Measurements from ENCODE around the gene APBB2. TPM values are rescaled to one million over a fixed set of nuclear protein-coding genes. Genes with fewer than 3 reads are reported as not detected.

The APBB2 gene
- total RNA-seq, 1 experiment from 2014 or later = 3.7 TPM

DNA sequence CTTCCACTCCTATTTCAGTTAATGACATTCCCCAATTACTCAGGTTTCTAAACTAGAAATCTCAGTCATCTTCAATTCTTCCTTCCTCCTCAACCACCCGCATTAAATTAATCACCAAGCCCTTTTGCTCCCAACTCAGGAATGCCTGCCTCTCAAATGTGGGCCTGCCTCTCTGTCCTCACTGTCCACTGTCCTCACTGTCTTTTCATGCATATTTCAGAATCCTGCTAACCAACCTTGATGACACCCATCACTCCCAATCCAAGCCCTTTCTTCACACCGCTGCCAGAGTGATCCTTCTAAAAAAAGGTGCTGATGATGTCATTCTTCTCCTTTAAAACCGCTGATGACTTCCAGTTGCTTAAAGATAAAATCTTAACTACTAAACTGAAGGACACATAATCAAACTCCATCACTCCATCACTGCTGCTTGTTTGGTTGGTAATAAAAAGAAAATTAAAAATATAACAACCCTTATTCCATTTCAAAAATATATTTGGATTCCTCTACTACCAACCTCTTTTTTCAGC lies 5.1 kb upstream of the APBB2 start:
- H3K27me3 ChIP-seq (ENCODE audit: low read length) = no peaks in the 10 kb centered on the region
- no peaks in the 10 kb centered on the region for H3K9me3 ChIP-seq (ENCODE audit: low read length)
- no peak overlapping the region for H3K4me3 ChIP-seq (ENCODE audit: low read length)
- H2AFZ ChIP-seq (ENCODE audit: low read length) = no peak overlapping the region
- no peak overlapping the region for H3K9ac ChIP-seq (ENCODE audit: low read length)
- no peaks in the 10 kb centered on the region for H4K20me1 ChIP-seq (ENCODE audit: insufficient read depth, low read depth, low read length)
- no peaks in the 10 kb centered on the region for H3K36me3 ChIP-seq (ENCODE audit: insufficient read depth, low read length)
- no peaks in the 10 kb centered on the region for H3K9me2 ChIP-seq (replicated peaks; ENCODE audit: insufficient read depth, low read length)
- no peak overlapping the region for H3K27ac ChIP-seq (ENCODE audit: low read length)
- no peak for DNase-seq
- H3K4me2 ChIP-seq (ENCODE audit: low read depth, low read length, poor library complexity, severe bottlenecking) = no peak overlapping the region
- H3K4me1 ChIP-seq (ENCODE audit: low read length) = peaks cover 5% of the 10 kb centered on the region
- H3K79me2 ChIP-seq (ENCODE audit: low read length) = no peaks in the 10 kb centered on the region

- Histone ChIP-seq H3K9ac (ENCODE audit: low read length) (no peak overlapping the region), H3K4me1 (ENCODE audit: low read length) (peaks cover 6% of the 10 kb centered on the region), H3K27me3 (ENCODE audit: low read length) (no peaks in the 10 kb centered on the region), H3K27ac (ENCODE audit: low read length) (no peak overlapping the region), H3K36me3 (ENCODE audit: insufficient read depth, low read length) (no peaks in the 10 kb centered on the region), H4K20me1 (ENCODE audit: insufficient read depth, low read depth, low read length) (no peaks in the 10 kb centered on the region), H3K9me3 (ENCODE audit: low read length) (no peaks in the 10 kb centered on the region), H3K4me3 (ENCODE audit: low read length) (no peak overlapping the region), H3K9me2 (replicated peaks; ENCODE audit: insufficient read depth, low read length) (no peaks in the 10 kb centered on the region), H2AFZ (ENCODE audit: low read length) (no peak overlapping the region), H3K4me2 (ENCODE audit: low read depth, low read length, poor library complexity, severe bottlenecking) (no peak overlapping the region), H3K79me2 (ENCODE audit: low read length) (no peaks in the 10 kb centered on the region)
- DNase-seq = no peak
Observed at GRCh38 chr4:41218703-41219102, 4.4 kb upstream of the APBB2 start.

GRCh38 chr4:41217374-41217773 lies 3.0 kb upstream of the APBB2 start:
- no peaks in the 10 kb centered on the region for H3K9me3 ChIP-seq (ENCODE audit: low read length)
- no peak overlapping the region for H3K4me2 ChIP-seq (ENCODE audit: low read depth, low read length, poor library complexity, severe bottlenecking)
- H3K4me3 ChIP-seq (ENCODE audit: low read length) = no peak overlapping the region
- H3K36me3 ChIP-seq (ENCODE audit: insufficient read depth, low read length) = no peaks in the 10 kb centered on the region
- no peak overlapping the region for H3K9ac ChIP-seq (ENCODE audit: low read length)
- no peaks in the 10 kb centered on the region for H4K20me1 ChIP-seq (ENCODE audit: insufficient read depth, low read depth, low read length)
- H3K9me2 ChIP-seq (replicated peaks; ENCODE audit: insufficient read depth, low read length) = no peaks in the 10 kb centered on the region
- no peaks in the 10 kb centered on the region for H3K79me2 ChIP-seq (ENCODE audit: low read length)
- no peak overlapping the region for H3K27ac ChIP-seq (ENCODE audit: low read length)
- H2AFZ ChIP-seq (ENCODE audit: low read length) = no peak overlapping the region
- H3K4me1 ChIP-seq (ENCODE audit: low read length) = peaks cover 7% of the 10 kb centered on the region
- DNase-seq = no peak
- no peaks in the 10 kb centered on the region for H3K27me3 ChIP-seq (ENCODE audit: low read length)

GRCh38 chr4:41217020-41217333 lies 2.6 kb upstream of the APBB2 start:
- Histone ChIP-seq H3K9ac (ENCODE audit: low read length) (no peak overlapping the region), H3K4me2 (ENCODE audit: low read depth, low read length, poor library complexity, severe bottlenecking) (peak overlapping the region; percentile 51), H3K36me3 (ENCODE audit: insufficient read depth, low read length) (no peaks in the 10 kb centered on the region), H3K9me3 (ENCODE audit: low read length) (no peaks in the 10 kb centered on the region), H3K27me3 (ENCODE audit: low read length) (no peaks in the 10 kb centered on the region), H3K9me2 (replicated peaks; ENCODE audit: insufficient read depth, low read length) (no peaks in the 10 kb centered on the region), H3K4me3 (ENCODE audit: low read length) (no peak overlapping the region), H3K27ac (ENCODE audit: low read length) (no peak overlapping the region), H4K20me1 (ENCODE audit: insufficient read depth, low read depth, low read length) (no peaks in the 10 kb centered on the region), H3K4me1 (ENCODE audit: low read length) (peaks cover 7% of the 10 kb centered on the region), H3K79me2 (ENCODE audit: low read length) (no peaks in the 10 kb centered on the region), H2AFZ (ENCODE audit: low read length) (0 out of 2 replicates have a peak overlapping the region, but pooled peaks have one; percentile 74)
- DNase-seq = no peak

DNA sequence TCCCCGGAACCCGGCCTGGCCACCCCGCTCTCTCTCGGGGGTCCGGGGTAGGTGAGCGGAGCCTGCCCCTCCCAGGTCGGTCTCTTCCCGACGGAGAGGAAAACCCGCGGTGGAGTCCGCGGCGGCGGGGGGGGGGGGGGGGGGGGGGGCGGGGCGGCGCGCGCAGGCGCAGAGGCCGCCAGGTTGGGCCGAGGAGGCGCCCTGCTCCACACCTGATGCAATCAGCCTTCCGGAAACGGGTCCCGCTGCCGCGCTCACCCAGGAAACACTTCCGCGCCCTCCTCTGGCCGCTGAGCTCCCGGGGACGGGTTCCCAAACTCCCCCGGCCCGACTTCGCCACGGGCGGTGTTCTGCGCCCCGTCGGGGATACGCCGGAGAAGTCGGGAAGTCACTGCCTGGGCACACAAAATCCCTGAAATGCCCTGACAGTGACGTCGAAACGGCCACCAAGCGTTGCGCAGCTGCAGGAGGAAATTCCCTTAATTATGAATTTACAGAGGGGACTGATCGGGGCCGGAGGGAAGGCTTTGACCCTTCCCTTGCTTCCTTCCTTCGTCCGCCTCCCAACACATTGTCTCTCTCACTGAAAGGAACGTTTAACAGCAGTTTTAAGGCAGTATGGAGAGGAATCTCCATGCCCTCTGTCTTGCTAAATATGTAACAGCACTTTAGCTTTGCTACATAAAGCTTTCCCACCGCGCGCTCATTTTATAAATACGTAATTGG lies 2.1 kb upstream of the APBB2 start:
- peak overlapping the region; percentile 49; the same call in 1 of the 2 replicates for H3K4me3 ChIP-seq (ENCODE audit: low read length)
- no peaks in the 10 kb centered on the region for H3K27me3 ChIP-seq (ENCODE audit: low read length)
- H3K9ac ChIP-seq (ENCODE audit: low read length) = peak overlapping the region; percentile 47

GRCh38 chr4:41215969-41216293 lies 1.6 kb upstream of the APBB2 start:
- peak overlapping the region; percentile 47 for H3K9ac ChIP-seq (ENCODE audit: low read length)

More for the DNA sequence above, 2.1 kb upstream of the APBB2 start:
- H3K36me3 ChIP-seq (ENCODE audit: insufficient read depth, low read length) = no peaks in the 10 kb centered on the region
- H3K27ac ChIP-seq (ENCODE audit: low read length) = no peak overlapping the region
- H3K9me3 ChIP-seq (ENCODE audit: low read length) = no peaks in the 10 kb centered on the region
- no peaks in the 10 kb centered on the region for H4K20me1 ChIP-seq (ENCODE audit: insufficient read depth, low read depth, low read length)
- no peaks in the 10 kb centered on the region for H3K9me2 ChIP-seq (replicated peaks; ENCODE audit: insufficient read depth, low read length)
- H2AFZ ChIP-seq (ENCODE audit: low read length) = peak overlapping the region; percentile 79; the same call in 1 of the 2 replicates
- H3K79me2 ChIP-seq (ENCODE audit: low read length) = no peaks in the 10 kb centered on the region
- peaks cover 7% of the 10 kb centered on the region for H3K4me1 ChIP-seq (ENCODE audit: low read length)
- H3K4me2 ChIP-seq (ENCODE audit: low read depth, low read length, poor library complexity, severe bottlenecking) = peak overlapping the region; percentile 51
- peak; percentile 78 for DNase-seq

GRCh38 chr4:41215155-41215554 lies 813 bp upstream of the APBB2 start:
- Histone ChIP-seq H3K4me2 (ENCODE audit: low read depth, low read length, poor library complexity, severe bottlenecking) (peak overlapping the region; percentile 60), H3K4me3 (ENCODE audit: low read length) (no peak overlapping the region; the same call in 1 of the 2 replicates)
- no peak for DNase-seq

More at GRCh38 chr4:41215969-41216293, 1.6 kb upstream of the APBB2 start:
- Histone ChIP-seq H3K4me3 (ENCODE audit: low read length) (peak overlapping the region; percentile 49; the same call in 1 of the 2 replicates), H3K36me3 (ENCODE audit: insufficient read depth, low read length) (no peaks in the 10 kb centered on the region), H3K9me3 (ENCODE audit: low read length) (no peaks in the 10 kb centered on the region), H3K4me1 (ENCODE audit: low read length) (peaks cover 7% of the 10 kb centered on the region), H3K4me2 (ENCODE audit: low read depth, low read length, poor library complexity, severe bottlenecking) (peak overlapping the region; percentile 51), H3K27ac (ENCODE audit: low read length) (no peak overlapping the region), H3K27me3 (ENCODE audit: low read length) (no peaks in the 10 kb centered on the region), H3K9me2 (replicated peaks; ENCODE audit: insufficient read depth, low read length) (no peaks in the 10 kb centered on the region), H4K20me1 (ENCODE audit: insufficient read depth, low read depth, low read length) (no peaks in the 10 kb centered on the region), H3K79me2 (ENCODE audit: low read length) (no peaks in the 10 kb centered on the region), H2AFZ (ENCODE audit: low read length) (peak overlapping the region; percentile 79; the same call in 1 of the 2 replicates)
- no peak for DNase-seq

GRCh38 chr4:41214825-41215146 lies 444 bp upstream of the APBB2 start:
- DNase-seq = no peak
- Histone ChIP-seq H3K27ac (ENCODE audit: low read length) (no peak overlapping the region), H3K36me3 (ENCODE audit: insufficient read depth, low read length) (no peaks in the 10 kb centered on the region), H3K27me3 (ENCODE audit: low read length) (no peaks in the 10 kb centered on the region), H3K4me3 (ENCODE audit: low read length) (peak overlapping the region; percentile 61), H3K4me2 (ENCODE audit: low read depth, low read length, poor library complexity, severe bottlenecking) (peak overlapping the region; percentile 60), H3K9me2 (replicated peaks; ENCODE audit: insufficient read depth, low read length) (no peaks in the 10 kb centered on the region), H3K79me2 (ENCODE audit: low read length) (no peaks in the 10 kb centered on the region), H2AFZ (ENCODE audit: low read length) (no peak overlapping the region), H3K4me1 (ENCODE audit: low read length) (peaks cover 7% of the 10 kb centered on the region), H4K20me1 (ENCODE audit: insufficient read depth, low read depth, low read length) (no peaks in the 10 kb centered on the region), H3K9me3 (ENCODE audit: low read length) (no peaks in the 10 kb centered on the region), H3K9ac (ENCODE audit: low read length) (peak overlapping the region; percentile 56)

More at GRCh38 chr4:41215155-41215554, 813 bp upstream of the APBB2 start:
- Histone ChIP-seq H3K9me3 (ENCODE audit: low read length) (no peaks in the 10 kb centered on the region), H3K27ac (ENCODE audit: low read length) (no peak overlapping the region), H3K9me2 (replicated peaks; ENCODE audit: insufficient read depth, low read length) (no peaks in the 10 kb centered on the region), H3K36me3 (ENCODE audit: insufficient read depth, low read length) (no peaks in the 10 kb centered on the region), H3K27me3 (ENCODE audit: low read length) (no peaks in the 10 kb centered on the region), H2AFZ (ENCODE audit: low read length) (no peak overlapping the region), H3K4me1 (ENCODE audit: low read length) (peaks cover 7% of the 10 kb centered on the region), H3K79me2 (ENCODE audit: low read length) (no peaks in the 10 kb centered on the region), H3K9ac (ENCODE audit: low read length) (no peak overlapping the region), H4K20me1 (ENCODE audit: insufficient read depth, low read depth, low read length) (no peaks in the 10 kb centered on the region)

Measured in Karpas-422 (cell line).